Measurements from ENCODE around the gene SENP6.

SENP6 gene

GRCh38 chr6:75642311-75642710 is 40.6 kb downstream of the SENP6 start:
- ATAC-seq = no peak
- TF ChIP-seq ZNF565 (CRISPR knock-in tag; conservative IDR thresholded peaks at IDR 0.05; ENCODE audit: low read depth) = no peak
- TF ChIP-seq OSR1 (CRISPR knock-in tag; IDR thresholded peaks at IDR 0.05) = no peak
- no peak for TF ChIP-seq BACH2 (CRISPR knock-in tag; IDR thresholded peaks at IDR 0.05; ENCODE audit: borderline replicate concordance)
- no peak for TF ChIP-seq RARB (CRISPR knock-in tag; IDR thresholded peaks at IDR 0.05)
- no peak for TF ChIP-seq ZNF8 (CRISPR knock-in tag; IDR thresholded peaks at IDR 0.05)
- no peak for TF ChIP-seq TOX (CRISPR knock-in tag; IDR thresholded peaks at IDR 0.05; ENCODE audit: borderline replicate concordance)
- no peak for TF ChIP-seq ESRRG (CRISPR knock-in tag; IDR thresholded peaks at IDR 0.05)
- TF ChIP-seq SNAI2 (CRISPR knock-in tag; IDR thresholded peaks at IDR 0.05) = no peak
- no peak for TF ChIP-seq ZC3H10 (CRISPR knock-in tag; IDR thresholded peaks at IDR 0.05)

- TF ChIP-seq PPARA (CRISPR knock-in tag; IDR thresholded peaks at IDR 0.05; ENCODE audit: borderline replicate concordance) (no peak), ESRRG (CRISPR knock-in tag; IDR thresholded peaks at IDR 0.05) (no peak), CSRNP3 (CRISPR knock-in tag; IDR thresholded peaks at IDR 0.05) (no peak), SNAI2 (CRISPR knock-in tag; IDR thresholded peaks at IDR 0.05) (no peak), TCF4 (CRISPR knock-in tag; IDR thresholded peaks at IDR 0.05; ENCODE audit: borderline replicate concordance) (no peak), ZNF565 (CRISPR knock-in tag; conservative IDR thresholded peaks at IDR 0.05; ENCODE audit: low read depth) (no peak), PATZ1 (CRISPR knock-in tag; IDR thresholded peaks at IDR 0.05; ENCODE audit: borderline replicate concordance) (no peak), POU6F1 (CRISPR knock-in tag; IDR thresholded peaks at IDR 0.05; ENCODE audit: borderline replicate concordance, low read depth) (no peak), ARNTL (CRISPR knock-in tag; IDR thresholded peaks at IDR 0.05; ENCODE audit: borderline replicate concordance, low read depth) (no peak), CSDC2 (CRISPR knock-in tag; IDR thresholded peaks at IDR 0.05) (no peak)
- TF ChIP-seq, protein P1, sequence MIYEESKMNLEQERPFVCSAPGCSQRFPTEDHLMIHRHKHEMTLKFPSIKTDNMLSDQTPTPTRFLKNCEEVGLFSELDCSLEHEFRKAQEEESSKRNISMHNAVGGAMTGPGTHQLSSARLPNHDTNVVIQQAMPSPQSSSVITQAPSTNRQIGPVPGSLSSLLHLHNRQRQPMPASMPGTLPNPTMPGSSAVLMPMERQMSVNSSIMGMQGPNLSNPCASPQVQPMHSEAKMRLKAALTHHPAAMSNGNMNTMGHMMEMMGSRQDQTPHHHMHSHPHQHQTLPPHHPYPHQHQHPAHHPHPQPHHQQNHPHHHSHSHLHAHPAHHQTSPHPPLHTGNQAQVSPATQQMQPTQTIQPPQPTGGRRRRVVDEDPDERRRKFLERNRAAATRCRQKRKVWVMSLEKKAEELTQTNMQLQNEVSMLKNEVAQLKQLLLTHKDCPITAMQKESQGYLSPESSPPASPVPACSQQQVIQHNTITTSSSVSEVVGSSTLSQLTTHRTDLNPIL (CRISPR knock-in tag; IDR thresholded peaks at IDR 0.05; ENCODE audit: low read depth) = no peak
- ATAC-seq = peak; percentile 59
Observed at GRCh38 chr6:75643173-75643572, 41.5 kb downstream of the SENP6 start.

DNA sequence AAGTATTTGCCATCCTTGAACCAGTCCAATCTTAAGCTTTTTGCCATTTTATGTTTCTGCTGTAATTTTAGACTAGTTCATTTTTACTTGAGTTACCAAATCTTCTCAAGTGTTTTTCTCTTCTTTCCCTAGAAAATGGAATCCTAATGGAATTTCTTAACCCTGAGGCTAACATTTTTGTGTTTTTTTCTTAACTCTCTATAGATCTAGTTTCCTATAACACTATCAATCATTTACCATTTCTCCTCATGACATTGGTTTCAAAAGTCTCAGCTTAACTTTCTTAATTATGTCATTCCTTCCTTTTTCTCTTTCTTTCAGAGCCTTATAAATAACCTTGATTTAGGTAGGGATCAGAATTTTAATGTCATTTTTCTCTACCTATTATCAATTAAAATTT is 54.8 kb downstream of the SENP6 start:
- TF ChIP-seq GLIS3 (CRISPR knock-in tag; IDR thresholded peaks at IDR 0.05) (no peak), PPARA (CRISPR knock-in tag; IDR thresholded peaks at IDR 0.05; ENCODE audit: borderline replicate concordance) (no peak), CSRNP3 (CRISPR knock-in tag; IDR thresholded peaks at IDR 0.05) (no peak), ZC3H10 (CRISPR knock-in tag; IDR thresholded peaks at IDR 0.05) (no peak), TSHZ2 (CRISPR knock-in tag; IDR thresholded peaks at IDR 0.05) (no peak), ZFP30 (CRISPR knock-in tag; IDR thresholded peaks at IDR 0.05) (no peak), ZFP3 (CRISPR knock-in tag; IDR thresholded peaks at IDR 0.05) (no peak), ESRRG (CRISPR knock-in tag; IDR thresholded peaks at IDR 0.05) (no peak), ISL1 (CRISPR knock-in tag; IDR thresholded peaks at IDR 0.05) (no peak), POU6F1 (CRISPR knock-in tag; IDR thresholded peaks at IDR 0.05; ENCODE audit: borderline replicate concordance, low read depth) (no peak), ZNF565 (CRISPR knock-in tag; conservative IDR thresholded peaks at IDR 0.05; ENCODE audit: low read depth) (no peak), SNAI2 (CRISPR knock-in tag; IDR thresholded peaks at IDR 0.05) (no peak), OSR1 (CRISPR knock-in tag; IDR thresholded peaks at IDR 0.05) (no peak), ARNTL (CRISPR knock-in tag; IDR thresholded peaks at IDR 0.05; ENCODE audit: borderline replicate concordance, low read depth) (no peak), TOX (CRISPR knock-in tag; IDR thresholded peaks at IDR 0.05; ENCODE audit: borderline replicate concordance) (no peak), BACH2 (CRISPR knock-in tag; IDR thresholded peaks at IDR 0.05; ENCODE audit: borderline replicate concordance) (no peak)
- TF ChIP-seq, protein P1 (CRISPR knock-in tag; IDR thresholded peaks at IDR 0.05; ENCODE audit: low read depth) = no peak
- no peak for ATAC-seq
